ENCODE results near the gene ZFP90.
A peak's percentile ranks its signal among the peaks of the same experiment; 100 is the strongest.
"Not testable (repeated sequence)": the region's sequence is repeated elsewhere in the genome, so short reads cannot be mapped to it uniquely, and the experiment has no call there.

The ZFP90 gene

GRCh38 chr16:68538880-68539701, at the start of gene ZFP90:
TSS of gene ZFP90 (plus strand) at chr16:68539291. CDS start at chr16:68539793, 502 bp downstream.
- peak; percentile 91 for DNase-seq

- DNase-seq = no peak
Measured at GRCh38 chr16:68490358-68490757, 48.7 kb upstream of the ZFP90 start.

- DNase-seq = peak; percentile 86
Measured at GRCh38 chr16:68490829-68491575, 48.1 kb upstream of the ZFP90 start.

GRCh38 chr16:68491576-68491950, 47.5 kb upstream of the ZFP90 start:
- DNase-seq = no peak

DNA sequence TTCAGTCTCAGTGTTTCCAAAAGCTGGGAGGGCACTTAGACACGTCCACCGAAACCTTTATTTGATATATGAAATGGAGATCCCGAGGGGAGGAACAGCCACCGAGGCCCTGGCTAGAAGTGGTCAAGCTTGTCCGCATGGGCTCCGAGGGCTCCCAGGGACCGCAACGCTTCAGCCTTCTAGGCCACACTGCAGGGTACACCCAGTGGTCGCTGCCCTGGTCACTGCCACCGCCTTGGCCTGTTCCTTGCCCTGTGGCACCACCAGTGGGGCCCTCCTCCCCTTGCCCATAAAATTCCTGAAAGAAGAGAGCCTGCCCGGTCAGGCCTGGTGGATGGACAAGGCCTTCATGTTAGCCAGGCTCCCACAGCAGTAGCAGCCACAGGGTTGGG, 46.9 kb upstream of the ZFP90 start:
- DNase-seq = no peak

- DNase-seq = peak; percentile 56
Measured at GRCh38 chr16:68492543-68493411, 46.3 kb upstream of the ZFP90 start.

DNA sequence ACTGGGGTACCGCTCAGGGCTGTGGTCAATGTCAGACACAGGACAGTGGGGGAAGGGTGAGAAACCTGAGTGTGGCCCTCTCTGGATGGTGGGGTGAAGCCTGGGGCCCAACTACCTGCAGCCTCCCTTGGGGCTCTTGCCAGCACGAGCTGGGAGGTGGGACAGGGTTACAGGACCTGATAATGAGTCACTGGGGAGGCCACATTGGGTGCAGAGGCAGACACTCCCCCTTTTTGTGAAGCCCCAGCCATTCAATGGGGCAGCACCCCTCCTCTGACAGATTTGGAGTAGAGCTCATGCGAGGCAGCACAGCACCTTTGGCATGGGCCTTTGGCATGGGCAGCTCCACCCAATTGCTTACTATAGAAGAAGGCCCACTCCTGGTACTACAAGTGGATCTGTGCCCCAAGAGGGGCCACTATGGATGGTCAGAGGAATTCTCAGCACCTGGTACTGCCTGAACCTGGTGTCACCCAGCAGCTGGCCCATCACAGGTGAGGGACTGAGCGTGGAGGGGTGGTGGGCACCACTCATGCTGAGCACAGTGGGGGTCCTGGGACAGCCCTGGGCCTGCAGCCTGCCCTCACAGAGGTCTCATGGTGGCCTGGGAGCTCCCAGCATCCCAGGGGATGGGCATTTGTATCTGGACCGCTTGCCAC, 45.5 kb upstream of the ZFP90 start:
- no peak for DNase-seq

DNA sequence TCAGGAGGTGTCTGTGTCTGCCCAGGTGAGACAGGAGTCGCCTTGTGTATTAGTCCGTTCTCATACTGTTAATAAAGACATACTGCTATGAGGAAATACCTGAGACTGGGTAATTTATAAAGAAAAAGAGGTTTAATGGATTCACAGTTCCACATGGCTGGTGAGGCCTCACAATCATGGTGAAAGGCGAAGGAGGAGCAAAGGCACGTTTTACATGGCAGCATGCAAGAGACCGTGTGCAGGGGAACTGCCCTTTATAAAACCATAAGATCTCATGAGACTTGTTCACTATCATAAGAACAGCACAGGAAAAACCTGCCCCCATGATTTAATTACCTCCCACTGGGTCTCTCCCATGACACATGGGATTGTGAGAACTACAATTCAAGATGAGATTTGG, 44.8 kb upstream of the ZFP90 start:
- DNase-seq = not testable (repeated sequence)

GRCh38 chr16:68496689-68497088, 42.4 kb upstream of the ZFP90 start:
- DNase-seq = peak; percentile 67

GRCh38 chr16:68499006-68499405, 40.1 kb upstream of the ZFP90 start:
- DNase-seq = peak; percentile 88

GRCh38 chr16:68503334-68503733, 35.8 kb upstream of the ZFP90 start:
- DNase-seq = no peak

DNA sequence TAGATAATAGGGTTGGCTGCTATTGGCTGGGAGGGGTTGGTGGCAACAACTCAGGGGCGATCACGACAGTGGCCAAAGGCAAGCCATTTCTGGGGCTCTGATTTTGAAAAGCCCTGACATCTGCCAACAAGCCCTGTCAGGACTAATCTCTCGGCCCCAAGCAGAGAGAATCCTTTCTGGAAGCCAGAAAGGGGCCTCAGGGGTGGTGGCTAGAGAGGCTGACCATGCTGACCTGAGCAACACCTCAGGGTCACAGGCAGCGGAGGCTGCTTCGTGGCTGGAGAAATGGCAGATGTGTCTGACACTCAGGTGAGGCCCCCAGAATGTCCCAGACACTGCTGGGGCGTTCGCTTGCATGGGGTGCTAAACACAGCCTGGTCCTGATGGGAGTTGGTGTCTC, 35.0 kb upstream of the ZFP90 start:
- DNase-seq = no peak

- DNase-seq = no peak
Measured at GRCh38 chr16:68506331-68507053, 32.6 kb upstream of the ZFP90 start.

GRCh38 chr16:68508013-68508412, 31.1 kb upstream of the ZFP90 start:
- DNase-seq = no peak

- DNase-seq = no peak
Measured at GRCh38 chr16:68508641-68509240, 30.4 kb upstream of the ZFP90 start.

- no peak for DNase-seq
Measured at GRCh38 chr16:68509381-68509780, 29.7 kb upstream of the ZFP90 start.

GRCh38 chr16:68510775-68511174, 28.3 kb upstream of the ZFP90 start:
- no peak for DNase-seq

DNA sequence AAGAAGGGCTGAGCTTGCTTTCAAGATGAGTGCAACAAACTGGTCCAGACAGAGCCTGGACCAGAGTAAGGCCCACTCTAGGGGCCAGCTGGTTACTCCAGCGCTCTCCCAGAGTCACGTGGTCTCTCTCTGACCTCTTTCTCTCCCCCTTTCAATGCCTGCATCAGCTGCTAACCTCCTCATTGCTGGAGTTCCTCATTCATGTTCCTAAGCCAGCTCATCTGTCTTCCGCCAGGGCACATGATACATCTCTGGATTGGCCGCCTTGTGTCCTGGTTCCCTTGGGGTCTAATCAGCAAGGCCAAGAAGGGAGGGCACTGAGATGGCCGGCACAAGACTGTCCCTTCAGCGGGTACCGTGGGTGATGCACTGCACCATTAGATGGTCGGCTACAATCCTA, 26.9 kb upstream of the ZFP90 start:
- no peak for DNase-seq

DNA sequence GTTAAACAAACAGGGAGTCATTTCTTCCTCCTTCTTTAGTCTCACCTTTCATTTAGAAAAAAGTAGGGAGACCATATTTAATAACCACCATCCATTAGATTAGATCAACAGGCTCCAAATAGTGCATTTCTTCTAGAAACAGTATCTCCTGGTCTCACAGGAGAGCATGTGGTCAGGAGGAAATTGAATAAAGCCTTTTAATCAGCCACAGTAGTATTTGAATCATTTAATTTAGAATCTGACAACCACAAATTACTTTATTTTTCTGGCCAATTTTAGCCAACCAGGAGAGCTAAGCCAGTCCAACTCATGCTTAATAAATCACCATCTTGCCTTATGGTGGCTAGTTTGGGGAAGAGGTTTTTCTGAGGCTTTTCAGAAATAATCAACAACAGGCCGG, 26.3 kb upstream of the ZFP90 start:
- no peak for DNase-seq

GRCh38 chr16:68514511-68514910, 24.6 kb upstream of the ZFP90 start:
- DNase-seq = no peak

DNA sequence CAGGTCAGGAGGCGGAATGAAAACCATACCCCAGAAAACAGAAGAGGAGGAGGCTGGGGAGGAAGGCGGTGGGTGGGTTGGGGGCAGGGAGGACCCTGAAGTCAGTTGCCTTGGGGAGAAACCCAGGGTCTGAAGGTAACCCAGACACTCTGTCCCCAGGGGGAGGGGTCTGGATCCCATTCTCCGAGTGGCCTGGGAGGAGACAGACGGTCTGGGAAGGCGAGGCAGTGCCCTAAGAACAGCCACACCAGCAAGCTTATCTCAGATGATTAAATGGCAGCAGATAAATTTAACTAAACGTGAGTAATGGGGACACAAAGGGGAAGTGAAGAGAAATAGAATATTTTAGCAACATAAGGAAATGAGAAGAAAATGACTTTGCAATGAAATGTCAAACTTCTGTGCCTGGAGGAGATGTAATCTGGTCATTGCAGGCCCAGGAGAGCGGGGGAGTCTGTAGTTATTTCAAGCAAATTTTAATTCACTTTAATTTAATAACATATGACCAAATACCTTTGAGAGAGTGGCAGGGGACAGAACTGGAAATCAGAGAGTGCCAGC, 21.4 kb upstream of the ZFP90 start:
- DNase-seq = no peak
